Cortex of kidney (tissue), 1 donor: ENCODE data around the gene ZFYVE9.
"Not testable (repeated sequence)": the region's sequence is repeated elsewhere in the genome, so short reads cannot be mapped to it uniquely, and the experiment has no call there.

ENCODE experiments used
- DNase-seq: peaks from one replicate; lab custom pipeline; 2025; lab: John Stamatoyannopoulos, UW

Gene ZFYVE9

DNA sequence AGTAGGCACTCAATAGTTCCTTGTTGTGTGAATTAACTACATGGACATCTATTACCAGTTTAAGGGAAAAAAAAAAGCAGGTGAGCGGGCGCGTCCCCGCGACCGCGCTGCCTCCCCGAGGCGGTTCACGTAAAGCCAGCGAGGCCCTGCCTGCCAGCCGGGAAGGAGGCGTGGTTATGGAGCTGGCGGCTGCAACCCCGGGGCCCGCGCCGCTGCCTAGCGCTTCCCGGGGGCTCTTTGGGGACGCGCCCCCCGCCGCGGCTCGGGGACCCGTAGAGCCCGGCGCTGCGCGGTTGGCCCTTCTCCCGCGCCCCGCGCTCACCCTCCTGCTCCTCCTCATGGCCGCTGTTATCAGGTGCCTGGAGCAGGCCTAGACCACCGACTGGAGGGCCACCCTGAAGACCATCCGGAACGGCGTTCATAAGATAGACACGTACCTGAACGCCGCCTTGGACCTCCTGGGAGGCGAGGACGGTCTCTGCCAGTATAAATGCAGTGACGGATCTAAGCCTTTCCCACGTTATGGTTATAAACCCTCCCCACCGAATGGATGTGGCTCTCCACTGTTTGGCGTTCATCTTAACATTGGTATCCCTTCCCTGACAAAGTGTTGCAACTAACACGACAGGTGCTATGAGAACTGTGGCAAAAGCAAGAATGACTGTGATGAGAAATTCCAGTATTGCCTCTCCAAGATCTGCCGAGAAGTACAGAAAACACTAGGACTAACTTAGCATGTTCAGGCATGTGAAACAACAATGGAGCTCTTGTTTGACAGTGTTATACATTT is 226.7 kb downstream of the ZFYVE9 start:
- no peak for DNase-seq

DNA sequence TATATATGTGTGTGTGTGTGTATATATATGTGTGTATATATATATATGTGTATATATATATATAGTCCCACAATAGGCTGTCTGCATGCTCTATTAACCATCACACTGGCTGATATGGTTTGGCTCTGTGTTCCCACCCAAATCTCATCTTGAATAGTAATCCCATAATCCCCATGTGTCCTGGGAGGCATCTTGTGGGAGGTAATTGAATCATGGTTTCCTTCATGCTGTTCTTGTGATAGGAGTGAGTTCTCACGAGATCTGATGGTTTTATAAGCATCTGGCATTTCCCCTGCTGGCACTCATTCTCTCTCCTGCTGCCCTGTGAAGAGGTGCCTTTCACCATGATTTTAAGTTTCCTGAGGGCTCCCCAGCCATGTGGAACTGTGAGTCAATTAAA is 228.0 kb downstream of the ZFYVE9 start:
- DNase-seq: not testable (repeated sequence)

- no peak for DNase-seq
Measured at GRCh38 chr1:52385376-52385775, 243.5 kb downstream of the ZFYVE9 start.

DNA sequence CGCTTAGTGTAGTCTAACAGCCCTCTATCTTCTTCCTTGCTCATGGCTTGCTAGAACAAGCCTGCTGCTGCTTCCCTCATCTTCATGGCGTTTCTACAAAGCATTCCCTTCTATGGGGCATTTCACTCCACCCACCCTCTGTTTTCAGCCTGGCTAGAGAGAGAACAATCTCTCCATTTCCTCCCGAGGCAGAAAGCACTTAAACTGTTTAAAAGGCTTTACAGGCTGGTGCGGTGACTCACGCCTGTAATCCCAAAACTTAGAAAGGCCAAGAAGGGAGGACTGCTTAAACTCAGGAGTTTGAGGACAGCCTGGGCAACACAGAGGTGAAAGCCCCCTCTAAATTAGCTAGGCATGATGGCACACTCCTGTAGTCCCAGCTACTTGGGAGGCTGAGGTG is 244.6 kb downstream of the ZFYVE9 start:
- DNase-seq: no peak

GRCh38 chr1:52393174-52393573 is 251.3 kb downstream of the ZFYVE9 start:
- no peak for DNase-seq
